ENCODE data around the gene HOXA9. TPM values are rescaled to one million over a fixed set of nuclear protein-coding genes. Genes with fewer than 3 reads are reported as not detected.

HOXA9 gene
- total RNA-seq, 2 experiments from 2014 or later = not detected

GRCh38 chr7:27194686-27195379 is 29.5 kb upstream of the HOXA9 start:
- Histone ChIP-seq H3K27ac (ENCODE audit: low read depth, low read length, poor library complexity, severe bottlenecking) (no peak overlapping the region), H4K20me1 (ENCODE audit: insufficient read depth, low read length) (no peaks in the 10 kb centered on the region), H2AFZ (ENCODE audit: low read length) (no peak overlapping the region), H3K9me3 (ENCODE audit: low read length) (no peaks in the 10 kb centered on the region), H3K4me1 (ENCODE audit: insufficient read depth, low read length, poor library complexity, severe bottlenecking) (no peaks in the 10 kb centered on the region), H3K4me3 (ENCODE audit: low read depth, low read length, poor library complexity, severe bottlenecking) (no peak overlapping the region), H3K36me3 (ENCODE audit: insufficient read depth, low read length) (no peaks in the 10 kb centered on the region), H3K9me2 (ENCODE audit: insufficient read depth, low read length) (no peaks in the 10 kb centered on the region), H3K79me2 (ENCODE audit: insufficient read depth, low read depth, low read length) (no peaks in the 10 kb centered on the region), H3K4me2 (ENCODE audit: low read length) (no peak overlapping the region)
- intact Hi-C loops (cut with micrococcal nuclease; ENCODE audit: unreplicated experiment) = loop anchor here (5.0 to 10.0 kb wide), 4 partner anchors 412 to 882 kb away; partner anchors contain the start of gene HIBADH
- no TSS peak for BruUV-seq (replicated peaks)
- DNase-seq (ENCODE audit: low spot score) = no peak
- ChIA-PET POLR2A (interaction anchor here (0.8 kb wide), 1 partner anchor 288 kb away, joined by 3 read pairs; no protein-coding TSS in a partner anchor), CTCF (ENCODE audit: unreplicated experiment) (interaction anchor here (0.6 kb wide), 1 partner anchor 725 kb away, joined by 3 read pairs; no protein-coding TSS in a partner anchor)
- TF ChIP-seq EZH2phosphoT487 (IDR thresholded peaks at IDR 0.05; ENCODE audit: borderline replicate concordance, low read depth, low read length) = no peak
- TF ChIP-seq CTCF (conservative IDR thresholded peaks at IDR 0.05; ENCODE audit: low read length) = no peak

GRCh38 chr7:27194002-27194352 is 28.6 kb upstream of the HOXA9 start:
- Histone ChIP-seq H3K9me2 (ENCODE audit: insufficient read depth, low read length) (no peaks in the 10 kb centered on the region), H3K9me3 (ENCODE audit: low read length) (no peaks in the 10 kb centered on the region), H3K79me2 (ENCODE audit: insufficient read depth, low read depth, low read length) (no peaks in the 10 kb centered on the region), H4K20me1 (ENCODE audit: insufficient read depth, low read length) (no peaks in the 10 kb centered on the region), H2AFZ (ENCODE audit: low read length) (no peak overlapping the region), H3K27ac (ENCODE audit: low read depth, low read length, poor library complexity, severe bottlenecking) (no peak overlapping the region), H3K4me2 (ENCODE audit: low read length) (no peak overlapping the region), H3K36me3 (ENCODE audit: insufficient read depth, low read length) (no peaks in the 10 kb centered on the region), H3K4me3 (ENCODE audit: low read depth, low read length, poor library complexity, severe bottlenecking) (no peak overlapping the region), H3K4me1 (ENCODE audit: insufficient read depth, low read length, poor library complexity, severe bottlenecking) (no peaks in the 10 kb centered on the region)
- TF ChIP-seq EZH2phosphoT487 (IDR thresholded peaks at IDR 0.05; ENCODE audit: borderline replicate concordance, low read depth, low read length) = no peak
- no peak for TF ChIP-seq CTCF (conservative IDR thresholded peaks at IDR 0.05; ENCODE audit: low read length)
- CTCF ChIA-PET (ENCODE audit: unreplicated experiment) = no interaction called here
- DNase-seq (ENCODE audit: low spot score) = no peak
- no TSS peak for BruUV-seq (replicated peaks)
- POLR2A ChIA-PET = no interaction called here
- intact Hi-C loops (cut with micrococcal nuclease; ENCODE audit: unreplicated experiment) = loop anchor here (10.0 kb wide), 2 partner anchors 471 to 831 kb away; partner anchors contain the start of gene HIBADH

Measured in OCI-LY7 (cell line).